Activated CD4-positive, alpha-beta memory T cell treated with anti-CD3 and anti-CD28 coated beads, Interleukin-2, amount 10 ng/mL, durations not matched to agents 7 days and 5 days (primary cell): ENCODE data around the gene ASB1. TPM values are rescaled to one million over a fixed set of nuclear protein-coding genes. Genes with fewer than 3 reads are reported as not detected.
"Not testable (repeated sequence)": the region's sequence is repeated elsewhere in the genome, so short reads cannot be mapped to it uniquely, and the experiment has no call there.

Experiments used
- CTCF ChIA-PET: fragments of 350-600 bp; sonication (Branson Sonifier 250); formaldehyde crosslinking; loops from one replicate; lab custom pipeline; 2021; ENCODE audit warnings: antibody characterized with exemption, inconsistent platforms; lab: Charles Lee
- POLR2A ChIA-PET: fragments of 350-600 bp; sonication (Branson Sonifier 250); formaldehyde crosslinking; loops from one replicate; lab custom pipeline; 2021; ENCODE audit warnings: antibody characterized with exemption; lab: Charles Lee
- DNase-seq: peaks from one replicate; pipeline ENCODE4 v3.0.0-alpha.2; 2020
- H3K27ac Mint-ChIP-seq: one replicate; pipeline ENCODE4 v1.8.0; 2021; ENCODE audit warnings: mild to moderate bottlenecking, mixed read lengths
- H3K27me3 Mint-ChIP-seq: one replicate; pipeline ENCODE4 v1.8.0; 2021; ENCODE audit warnings: mixed read lengths
- H3K36me3 Mint-ChIP-seq: one replicate; pipeline ENCODE4 v1.8.0; 2021; ENCODE audit warnings: low read depth, mixed read lengths
- H3K4me1 Mint-ChIP-seq: one replicate; pipeline ENCODE4 v1.8.0; 2021; ENCODE audit warnings: mixed read lengths
- H3K4me3 Mint-ChIP-seq: one replicate; pipeline ENCODE4 v1.8.0; 2021; ENCODE audit warnings: mild to moderate bottlenecking, mixed read lengths
- H3K9me3 Mint-ChIP-seq: one replicate; pipeline ENCODE4 v1.8.0; 2021; ENCODE audit warnings: mixed read lengths
- total RNA-seq, 2 experiments: library from RNA; stranded (reverse); gene quantifications; one replicate each; pipeline ENCODE4 v1.2.3, GENCODE V29; 2021

ASB1 gene
- total RNA-seq, 2 experiments from 2014 or later = 27.9 to 31.3 TPM

DNA sequence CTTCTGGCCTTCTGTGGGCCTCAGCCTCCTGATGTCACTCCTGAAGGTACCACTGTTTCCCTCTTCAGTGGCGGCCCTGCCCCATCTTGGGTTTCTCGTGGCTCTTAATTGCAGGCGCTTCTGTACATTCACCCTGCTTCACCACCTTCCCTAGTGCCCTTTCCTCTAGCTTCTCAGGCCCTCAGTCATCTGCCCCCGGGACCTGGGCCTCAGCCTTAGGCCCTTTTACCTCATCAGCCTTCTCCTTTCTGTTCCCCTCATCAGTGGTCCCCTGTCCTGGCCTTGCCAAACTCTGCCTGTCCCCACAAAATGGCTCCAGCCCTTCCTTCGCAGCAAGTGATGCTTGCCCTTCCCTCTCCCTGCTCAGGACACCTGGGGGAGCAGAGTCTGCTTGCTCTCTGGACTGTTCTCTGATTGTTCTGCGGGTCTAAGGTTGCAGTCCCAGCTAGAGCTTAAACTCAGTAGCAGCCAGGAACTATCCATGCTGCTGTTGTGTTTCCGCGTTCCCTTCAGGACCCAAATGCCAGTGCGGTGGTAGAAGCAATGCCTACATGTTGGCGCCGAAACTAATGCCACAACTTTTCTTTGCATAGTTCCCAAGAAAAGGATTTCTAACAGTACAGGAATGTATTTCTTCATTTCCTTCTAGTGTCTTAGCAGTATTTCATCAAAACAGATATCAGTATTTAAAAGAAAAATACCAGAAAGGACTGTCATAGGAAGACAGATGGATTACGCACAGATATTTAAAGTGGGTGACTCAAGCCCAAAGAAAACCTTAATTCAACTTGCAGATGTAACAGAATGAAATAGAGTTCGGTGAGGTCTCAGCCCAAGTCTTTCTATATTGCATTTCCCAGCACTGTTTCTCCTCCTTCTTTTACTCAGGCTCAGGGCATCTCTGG lies 7.5 kb downstream of the ASB1 start:
- ChIA-PET POLR2A (interaction anchor here (1.2 kb wide), 1 partner anchor 9 kb away, joined by 3 read pairs; no protein-coding TSS in a partner anchor), CTCF (interaction anchor here (1.3 to 1.5 kb wide), 2 partner anchors 50 to 66 kb away, joined by 3 read pairs; no protein-coding TSS in a partner anchor)

GRCh38 chr2:238434846-238435751 lies 8.4 kb downstream of the ASB1 start:
- Mint-ChIP-seq H3K4me1 (peaks cover 34% of the 10 kb centered on the region), H3K36me3 (peaks cover 69% of the 10 kb centered on the region), H3K9me3 (no peaks in the 10 kb centered on the region), H3K27ac (no peak overlapping the region), H3K27me3 (no peaks in the 10 kb centered on the region), H3K4me3 (no peak overlapping the region)
- POLR2A ChIA-PET = no interaction called here
- CTCF ChIA-PET = interaction anchor here (1.3 to 1.5 kb wide), 2 partner anchors 51 to 67 kb away, joined by 3 read pairs; no protein-coding TSS in a partner anchor
- DNase-seq = no peak

More for the DNA sequence above, 7.5 kb downstream of the ASB1 start:
- Mint-ChIP-seq H3K4me3 (no peak overlapping the region), H3K27me3 (no peaks in the 10 kb centered on the region), H3K4me1 (peaks cover 30% of the 10 kb centered on the region), H3K9me3 (no peaks in the 10 kb centered on the region), H3K36me3 (peaks cover 65% of the 10 kb centered on the region), H3K27ac (no peak overlapping the region)
- no peak for DNase-seq

DNA sequence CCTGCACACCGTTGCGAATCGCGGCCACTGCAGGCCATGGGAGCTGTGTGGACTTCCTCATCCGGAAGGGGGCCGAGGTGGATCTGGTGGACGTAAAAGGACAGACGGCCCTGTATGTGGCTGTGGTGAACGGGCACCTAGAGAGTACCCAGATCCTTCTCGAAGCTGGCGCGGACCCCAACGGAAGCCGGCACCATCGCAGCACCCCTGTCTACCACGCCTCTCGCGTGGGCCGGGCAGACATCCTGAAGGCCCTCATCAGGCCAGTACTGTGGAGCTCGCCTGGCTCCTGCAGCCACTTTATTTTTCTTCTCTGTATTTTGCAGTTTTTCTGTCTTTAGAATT lies 9.0 kb downstream of the ASB1 start:
- ChIA-PET POLR2A (no interaction called here), CTCF (no interaction called here)
- DNase-seq = no peak
- no peak overlapping the region for H3K27ac Mint-ChIP-seq
- no peaks in the 10 kb centered on the region for H3K27me3 Mint-ChIP-seq
- H3K36me3 Mint-ChIP-seq = peaks cover 70% of the 10 kb centered on the region
- no peaks in the 10 kb centered on the region for H3K9me3 Mint-ChIP-seq
- H3K4me3 Mint-ChIP-seq = no peak overlapping the region
- H3K4me1 Mint-ChIP-seq = peaks cover 35% of the 10 kb centered on the region

DNA sequence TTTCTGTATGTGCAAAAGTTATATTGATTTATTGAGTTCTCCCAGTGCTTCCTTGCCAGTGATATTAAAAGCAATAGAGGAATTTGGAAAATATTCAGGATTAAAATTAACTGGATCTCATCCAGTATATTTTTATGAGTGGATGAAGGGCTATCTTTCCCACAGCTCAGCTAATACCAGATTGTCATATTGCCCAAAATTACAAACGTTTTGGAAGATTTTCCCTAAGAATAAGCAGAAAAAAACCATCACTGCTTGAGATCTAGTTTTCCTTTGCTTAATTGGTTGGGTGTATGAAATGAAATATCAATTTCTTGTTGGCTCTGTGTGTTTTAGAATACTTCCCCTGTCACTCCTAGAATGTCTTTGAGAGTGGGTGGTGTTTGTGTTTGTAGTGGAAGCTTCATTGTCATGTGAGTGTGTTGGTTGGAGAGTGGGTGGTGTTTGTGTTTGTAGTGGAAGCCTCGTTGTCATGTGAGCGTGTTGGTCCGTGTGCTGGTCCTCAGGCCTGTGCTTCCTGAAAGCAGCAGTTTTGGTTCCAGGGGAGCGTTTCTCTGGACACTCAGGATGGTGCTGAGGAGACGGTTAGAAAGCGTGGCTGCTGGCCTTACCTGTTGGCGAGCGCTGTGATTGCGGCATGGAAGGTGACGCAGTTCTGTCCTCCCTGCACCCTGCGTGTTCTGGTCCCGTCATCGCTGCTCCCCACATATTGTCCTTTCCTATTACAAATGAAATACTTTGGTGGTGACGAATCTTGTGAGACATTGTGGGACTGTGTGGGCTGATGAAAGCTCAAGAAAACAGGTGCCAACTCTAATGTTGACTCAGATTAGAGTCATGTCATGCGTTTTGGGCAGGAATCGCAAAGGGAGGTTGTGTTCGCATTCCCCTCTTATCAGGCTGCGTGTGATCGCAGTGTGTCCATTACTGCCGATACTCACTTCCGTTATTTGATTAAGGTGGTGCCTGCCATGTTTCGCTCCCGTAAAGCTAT lies 12.4 kb downstream of the ASB1 start:
- peak; percentile 45 for DNase-seq
- Mint-ChIP-seq H3K4me3 (peak overlapping the region; percentile 48), H3K27ac (peak overlapping the region; percentile 10), H3K9me3 (no peaks in the 10 kb centered on the region), H3K36me3 (peaks cover 67% of the 10 kb centered on the region), H3K4me1 (peaks cover 29% of the 10 kb centered on the region), H3K27me3 (no peaks in the 10 kb centered on the region)
- ChIA-PET POLR2A (interaction anchor here (0.9 to 1.5 kb wide), 3 partner anchors 11 to 71 kb away, joined by 3 to 4 read pairs (median 3); no protein-coding TSS in a partner anchor), CTCF (interaction anchor here (1.7 to 2.0 kb wide), 2 partner anchors 11 to 14 kb away, joined by 3 to 5 read pairs; no protein-coding TSS in a partner anchor)

DNA sequence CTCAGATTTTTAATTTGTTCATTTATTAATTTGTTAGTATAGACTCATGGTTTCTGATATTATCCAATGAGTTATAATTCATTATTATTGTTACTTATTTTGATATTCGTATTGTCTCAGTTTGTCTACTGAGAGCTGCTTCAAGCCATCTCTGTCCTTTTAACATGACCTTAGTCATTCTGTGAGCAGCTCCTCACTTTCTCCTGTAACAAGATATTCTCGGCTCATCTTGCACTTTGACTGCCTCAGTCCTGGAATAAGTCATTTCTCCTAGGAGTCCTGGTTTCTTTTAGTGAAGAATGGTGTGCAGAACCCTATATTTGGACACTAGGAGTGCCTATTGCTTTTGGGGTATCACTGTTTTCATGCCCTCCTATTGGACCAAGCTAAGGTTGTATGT lies 13.2 kb downstream of the ASB1 start:
- POLR2A ChIA-PET = interaction anchor here (0.9 to 1.5 kb wide), 3 partner anchors 11 to 72 kb away, joined by 3 to 4 read pairs (median 3); no protein-coding TSS in a partner anchor
- peaks cover 29% of the 10 kb centered on the region for H3K4me1 Mint-ChIP-seq

DNA sequence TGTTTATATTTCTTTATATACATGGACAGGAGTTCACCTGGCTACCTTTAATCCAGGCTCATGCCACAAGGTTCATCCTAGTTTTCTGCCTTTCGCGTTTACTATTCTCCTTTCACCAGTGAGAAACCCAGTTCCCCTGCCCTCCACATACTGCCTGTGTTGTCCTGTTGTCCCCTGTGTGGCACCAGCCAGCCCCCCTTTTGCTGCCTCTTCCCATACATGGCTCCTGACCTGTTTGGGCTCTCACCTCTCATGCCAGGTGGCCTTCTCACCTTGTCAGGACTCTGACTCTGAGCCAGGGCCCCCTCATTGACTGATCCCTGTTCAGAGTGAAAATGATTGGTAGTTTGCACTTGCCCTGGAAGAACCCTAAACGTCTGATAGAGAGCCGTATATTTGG lies 13.6 kb downstream of the ASB1 start:
- H3K4me3 Mint-ChIP-seq = no peak overlapping the region
- H3K9me3 Mint-ChIP-seq = no peaks in the 10 kb centered on the region
- no peaks in the 10 kb centered on the region for H3K27me3 Mint-ChIP-seq
- peaks cover 72% of the 10 kb centered on the region for H3K36me3 Mint-ChIP-seq
- H3K4me1 Mint-ChIP-seq = peaks cover 29% of the 10 kb centered on the region
- DNase-seq = no peak
- POLR2A ChIA-PET = interaction anchor here (0.9 kb wide), 1 partner anchor 73 kb away, joined by 3 read pairs; no protein-coding TSS in a partner anchor
- CTCF ChIA-PET = interaction anchor here (1.7 to 2.0 kb wide), 2 partner anchors 12 to 15 kb away, joined by 3 to 5 read pairs; no protein-coding TSS in a partner anchor
- no peak overlapping the region for H3K27ac Mint-ChIP-seq

More for the DNA sequence above, 13.2 kb downstream of the ASB1 start:
- H3K36me3 Mint-ChIP-seq = peaks cover 68% of the 10 kb centered on the region
- H3K27me3 Mint-ChIP-seq = no peaks in the 10 kb centered on the region
- DNase-seq = no peak
- H3K27ac Mint-ChIP-seq = no peak overlapping the region
- no peaks in the 10 kb centered on the region for H3K9me3 Mint-ChIP-seq
- CTCF ChIA-PET = interaction anchor here (1.7 to 2.0 kb wide), 2 partner anchors 12 to 15 kb away, joined by 3 to 5 read pairs; no protein-coding TSS in a partner anchor
- peak overlapping the region; percentile 48 for H3K4me3 Mint-ChIP-seq

GRCh38 chr2:238440767-238441166 lies 14.0 kb downstream of the ASB1 start:
- H3K4me3 Mint-ChIP-seq = no peak overlapping the region

DNA sequence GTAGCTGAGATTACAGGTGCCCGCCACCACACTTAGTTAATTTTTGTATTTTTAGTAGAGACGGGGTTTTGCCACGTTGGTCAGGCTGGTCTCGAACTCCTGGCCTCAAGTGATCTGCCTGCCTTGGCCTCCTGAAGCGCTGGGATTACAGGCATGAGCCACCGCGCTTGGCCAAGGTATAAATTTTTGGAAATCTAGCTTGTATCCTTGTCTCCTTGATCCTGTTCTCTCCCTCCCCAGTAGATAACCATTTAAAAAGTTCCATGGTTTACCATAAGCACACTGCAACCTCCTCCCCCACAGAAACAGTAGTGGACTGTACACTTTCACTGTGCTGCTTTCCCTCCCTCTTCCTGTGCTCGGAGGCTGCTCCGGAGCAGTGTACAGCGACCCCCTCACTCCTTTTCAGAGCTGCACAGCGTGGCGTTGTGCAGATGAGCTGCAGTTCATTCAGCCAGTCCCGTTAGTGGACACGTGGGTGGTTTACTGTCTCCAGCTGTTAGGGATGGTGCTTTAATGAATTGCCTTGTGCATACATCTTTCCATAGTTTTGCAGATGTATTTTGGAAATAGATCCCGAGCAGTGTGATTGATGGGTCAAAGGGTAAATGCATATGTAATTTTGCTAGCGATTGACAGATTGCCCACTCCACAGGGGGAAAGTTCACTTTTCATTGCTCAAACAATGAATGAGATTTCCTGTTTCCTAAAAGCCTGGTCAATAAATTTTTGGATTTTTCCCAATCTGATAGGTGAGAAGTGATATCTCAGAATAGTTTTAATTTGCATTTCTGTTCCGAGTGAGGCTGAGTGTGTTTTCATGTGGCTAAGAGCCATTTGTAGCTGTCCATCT lies 14.8 kb downstream of the ASB1 start:
- H3K36me3 Mint-ChIP-seq = peaks cover 76% of the 10 kb centered on the region
- CTCF ChIA-PET = interaction anchor here (0.7 to 2.0 kb wide), 4 partner anchors 10 to 16 kb away, joined by 3 to 5 read pairs (median 3); no protein-coding TSS in a partner anchor

More at GRCh38 chr2:238440767-238441166, 14.0 kb downstream of the ASB1 start:
- POLR2A ChIA-PET = interaction anchor here (0.7 kb wide), 1 partner anchor 10 kb away, joined by 3 read pairs; no protein-coding TSS in a partner anchor
- CTCF ChIA-PET = interaction anchor here (1.2 to 2.0 kb wide), 3 partner anchors 9 to 15 kb away, joined by 3 to 5 read pairs (median 3); no protein-coding TSS in a partner anchor
- Mint-ChIP-seq H3K9me3 (no peaks in the 10 kb centered on the region), H3K27me3 (no peaks in the 10 kb centered on the region), H3K4me1 (peaks cover 29% of the 10 kb centered on the region), H3K36me3 (peaks cover 74% of the 10 kb centered on the region), H3K27ac (no peak overlapping the region)
- no peak for DNase-seq

DNA sequence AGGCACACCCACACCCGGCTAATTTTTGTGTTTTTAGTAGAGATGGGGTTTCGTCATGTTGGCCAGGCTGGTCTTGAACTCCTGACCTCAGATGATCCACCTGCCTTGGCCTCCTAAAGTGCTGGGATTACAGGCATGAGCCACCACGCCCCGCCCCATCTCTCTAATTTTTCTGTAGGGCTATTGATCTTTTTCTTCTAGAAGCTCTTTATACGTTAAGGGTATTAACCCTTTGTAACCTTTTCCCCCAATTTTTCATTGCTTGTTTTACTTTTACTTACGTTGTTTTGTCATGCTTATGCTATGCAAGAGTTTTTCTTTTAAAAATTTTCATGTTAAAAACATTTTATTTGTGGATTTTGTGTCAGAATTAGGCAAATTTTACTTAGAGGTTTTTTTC lies 15.5 kb downstream of the ASB1 start:
- POLR2A ChIA-PET = interaction anchor here (1.1 to 1.3 kb wide), 2 partner anchors 9 to 15 kb away, joined by 3 read pairs; no protein-coding TSS in a partner anchor
- H3K27ac Mint-ChIP-seq, H3K9me3 Mint-ChIP-seq, DNase-seq, H3K4me3 Mint-ChIP-seq, H3K27me3 Mint-ChIP-seq: not testable (repeated sequence)
- H3K4me1 Mint-ChIP-seq = peaks cover 29% of the 10 kb centered on the region
- peaks cover 76% of the 10 kb centered on the region for H3K36me3 Mint-ChIP-seq
- CTCF ChIA-PET = interaction anchor here (0.7 kb wide), 1 partner anchor 14 kb away, joined by 3 read pairs; no protein-coding TSS in a partner anchor

More for the DNA sequence above, 14.8 kb downstream of the ASB1 start:
- POLR2A ChIA-PET = interaction anchor here (0.7 kb wide), 1 partner anchor 11 kb away, joined by 3 read pairs; no protein-coding TSS in a partner anchor
- DNase-seq = no peak
- no peaks in the 10 kb centered on the region for H3K9me3 Mint-ChIP-seq
- H3K27me3 Mint-ChIP-seq = no peaks in the 10 kb centered on the region
- no peak overlapping the region for H3K4me3 Mint-ChIP-seq
- peaks cover 29% of the 10 kb centered on the region for H3K4me1 Mint-ChIP-seq
- H3K27ac Mint-ChIP-seq = no peak overlapping the region

DNA sequence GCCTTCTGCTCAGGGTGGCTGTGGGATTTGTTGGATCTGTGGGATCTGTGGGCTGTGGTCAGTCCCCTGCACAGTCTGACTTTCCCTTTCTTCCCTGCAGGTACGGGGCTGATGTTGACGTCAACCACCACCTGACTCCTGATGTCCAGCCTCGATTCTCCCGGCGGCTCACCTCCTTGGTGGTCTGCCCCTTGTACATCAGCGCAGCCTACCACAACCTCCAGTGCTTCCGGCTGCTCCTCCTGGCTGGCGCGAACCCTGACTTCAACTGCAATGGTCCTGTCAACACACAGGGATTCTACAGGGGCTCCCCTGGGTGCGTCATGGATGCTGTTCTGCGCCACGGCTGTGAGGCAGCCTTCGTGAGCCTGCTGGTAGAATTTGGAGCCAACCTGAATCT lies 17.5 kb downstream of the ASB1 start:
- Mint-ChIP-seq H3K27ac (no peak overlapping the region), H3K9me3 (no peaks in the 10 kb centered on the region), H3K4me3 (no peak overlapping the region), H3K36me3 (peaks cover 70% of the 10 kb centered on the region), H3K27me3 (no peaks in the 10 kb centered on the region), H3K4me1 (peaks cover 23% of the 10 kb centered on the region)
- ChIA-PET POLR2A (no interaction called here), CTCF (no interaction called here)
- peak; percentile 9 for DNase-seq
